Upper lobe of left lung (tissue), 4 donors: ENCODE data around the gene PAX5.

Experiments used
- CTCF ChIP-seq, 6 experiments: fragments of 450-650 bp in 4 of 6; fragments of 200-600 bp in 2 of 6; sonication (generic) in 2 of 6; IDR thresholded peaks; one replicate each; pipeline ENCODE4 v1.5.1; 2016 to 2019; ENCODE audit warnings: antibody characterized with exemption in 6 of 6
- EP300 ChIP-seq, 4 donors: sonication (generic); formaldehyde crosslinking; IDR thresholded peaks; one replicate each; pipeline ENCODE4 v1.5.1; 2017; ENCODE audit warnings: antibody characterized with exemption in 4 of 4, control low read depth in 2 of 4
- POLR2A ChIP-seq, 4 donors: fragments of 450-650 bp; IDR thresholded peaks; one replicate each; pipeline ENCODE4 v1.5.1; 2016 to 2017; ENCODE audit warnings: antibody characterized with exemption in 4 of 4, mild to moderate bottlenecking in 2 of 4
- POLR2AphosphoS5 ChIP-seq, 2 donors: sonication (generic); formaldehyde crosslinking; IDR thresholded peaks; one replicate each; pipeline ENCODE4 v1.5.1; 2017; ENCODE audit warnings: antibody characterized with exemption in 2 of 2

- TF ChIP-seq CTCF (IDR thresholded peaks at IDR 0.05) (no peak), EP300 (IDR thresholded peaks at IDR 0.05) (no peak), POLR2AphosphoS5 (IDR thresholded peaks at IDR 0.05) (no peak), POLR2A (IDR thresholded peaks at IDR 0.05) (no peak)
These were observed 191.2 kb downstream of the PAX5 start for GRCh38 chr9:36842560-36843530.
